ENCODE data around the gene RSPO4. TPM values are rescaled to one million over a fixed set of nuclear protein-coding genes. Genes with fewer than 3 reads are reported as not detected.

The RSPO4 gene
- total and polyA plus RNA-seq, 2 donors (not counting 1 experiment from before 2014, with no cell fraction given) = not detected

DNA sequence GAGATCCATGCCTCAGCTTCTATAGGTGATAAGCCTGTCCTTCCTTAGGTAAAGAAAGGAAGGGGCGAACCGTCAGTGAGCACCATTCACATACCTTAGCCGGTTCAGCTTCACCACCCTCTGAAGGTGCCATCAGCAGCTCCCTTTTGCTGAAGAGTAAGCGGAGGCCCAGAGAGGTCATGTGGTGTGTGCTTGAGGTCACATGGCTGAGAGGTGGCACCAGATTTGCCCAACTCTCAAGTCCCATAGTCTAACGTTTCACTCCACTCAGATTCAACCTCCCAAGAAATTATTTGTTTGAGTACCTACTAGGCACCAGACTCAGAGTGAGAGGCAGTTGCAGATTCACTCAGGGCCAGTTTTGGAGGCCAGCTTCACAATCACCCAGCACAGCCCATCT lies 18.5 kb upstream of the RSPO4 start:
- Histone ChIP-seq H3K4me2 (ENCODE audit: extremely low read depth, insufficient read depth, low read length) (no peak overlapping the region), H3K36me3 (ENCODE audit: control insufficient read depth, insufficient read depth, low read length) (no peaks in the 10 kb centered on the region), H4K20me1 (ENCODE audit: control insufficient read depth, extremely low read depth, insufficient read depth, low read length) (no peaks in the 10 kb centered on the region), H2AFZ (ENCODE audit: low read length) (no peak overlapping the region), H3K9me3 (ENCODE audit: control insufficient read depth, insufficient read depth, low read depth, low read length) (no peaks in the 10 kb centered on the region), H3K27ac (ENCODE audit: insufficient read depth, low read length) (no peak overlapping the region), H3K4me3 (replicated peaks in 1 of 4; ENCODE audit: control extremely low read depth in 1 of 4, insufficient read depth in 1 of 4, low read depth in 3 of 4, low read length in 4 of 4) (no peak overlapping the region), H3K4me1 (ENCODE audit: control insufficient read depth, extremely low read depth, insufficient read depth, low read length) (no peaks in the 10 kb centered on the region), H3K79me2 (ENCODE audit: control insufficient read depth, insufficient read depth, low read length) (no peaks in the 10 kb centered on the region), H3K27me3 (ENCODE audit: control insufficient read depth, insufficient read depth, low read length) (no peaks in the 10 kb centered on the region), H3K9ac (ENCODE audit: insufficient read depth, low read length) (no peak overlapping the region)
- TF ChIP-seq EZH2 (IDR thresholded peaks at IDR 0.05; ENCODE audit: low read length, missing control alignments) = no peak
- DNase-seq (ENCODE audit: low read depth in 2 of 2) = no peak

DNA sequence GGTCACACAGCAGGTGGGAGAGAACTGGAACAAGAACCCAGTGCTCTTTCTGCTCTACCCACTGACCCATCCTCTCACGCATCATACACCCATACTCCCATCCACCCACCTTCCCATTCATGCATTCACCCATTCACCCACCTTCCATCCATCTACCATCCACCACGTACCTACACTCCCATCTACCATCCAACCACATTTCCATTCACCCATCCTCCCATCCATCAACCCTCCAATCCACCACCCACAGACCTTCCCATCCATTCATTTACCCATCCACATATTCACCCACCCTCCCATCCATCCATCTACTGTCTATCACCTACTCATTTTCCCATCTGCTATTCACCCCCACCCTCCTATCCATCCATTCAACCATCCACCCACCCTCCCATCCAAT lies 17.2 kb upstream of the RSPO4 start:
- Histone ChIP-seq H2AFZ (ENCODE audit: low read length) (no peak overlapping the region), H3K9ac (ENCODE audit: insufficient read depth, low read length) (no peak overlapping the region), H3K79me2 (ENCODE audit: control insufficient read depth, insufficient read depth, low read length) (no peaks in the 10 kb centered on the region), H3K4me1 (ENCODE audit: control insufficient read depth, extremely low read depth, insufficient read depth, low read length) (no peaks in the 10 kb centered on the region), H3K36me3 (ENCODE audit: control insufficient read depth, insufficient read depth, low read length) (no peaks in the 10 kb centered on the region), H4K20me1 (ENCODE audit: control insufficient read depth, extremely low read depth, insufficient read depth, low read length) (no peaks in the 10 kb centered on the region), H3K27me3 (ENCODE audit: control insufficient read depth, insufficient read depth, low read length) (no peaks in the 10 kb centered on the region), H3K27ac (ENCODE audit: insufficient read depth, low read length) (no peak overlapping the region), H3K4me3 (replicated peaks in 1 of 4; ENCODE audit: control extremely low read depth in 1 of 4, insufficient read depth in 1 of 4, low read depth in 3 of 4, low read length in 4 of 4) (no peak overlapping the region), H3K4me2 (ENCODE audit: extremely low read depth, insufficient read depth, low read length) (no peak overlapping the region), H3K9me3 (ENCODE audit: control insufficient read depth, insufficient read depth, low read depth, low read length) (no peaks in the 10 kb centered on the region)
- DNase-seq (ENCODE audit: low read depth in 2 of 2) = no peak
- TF ChIP-seq, protein P1, sequence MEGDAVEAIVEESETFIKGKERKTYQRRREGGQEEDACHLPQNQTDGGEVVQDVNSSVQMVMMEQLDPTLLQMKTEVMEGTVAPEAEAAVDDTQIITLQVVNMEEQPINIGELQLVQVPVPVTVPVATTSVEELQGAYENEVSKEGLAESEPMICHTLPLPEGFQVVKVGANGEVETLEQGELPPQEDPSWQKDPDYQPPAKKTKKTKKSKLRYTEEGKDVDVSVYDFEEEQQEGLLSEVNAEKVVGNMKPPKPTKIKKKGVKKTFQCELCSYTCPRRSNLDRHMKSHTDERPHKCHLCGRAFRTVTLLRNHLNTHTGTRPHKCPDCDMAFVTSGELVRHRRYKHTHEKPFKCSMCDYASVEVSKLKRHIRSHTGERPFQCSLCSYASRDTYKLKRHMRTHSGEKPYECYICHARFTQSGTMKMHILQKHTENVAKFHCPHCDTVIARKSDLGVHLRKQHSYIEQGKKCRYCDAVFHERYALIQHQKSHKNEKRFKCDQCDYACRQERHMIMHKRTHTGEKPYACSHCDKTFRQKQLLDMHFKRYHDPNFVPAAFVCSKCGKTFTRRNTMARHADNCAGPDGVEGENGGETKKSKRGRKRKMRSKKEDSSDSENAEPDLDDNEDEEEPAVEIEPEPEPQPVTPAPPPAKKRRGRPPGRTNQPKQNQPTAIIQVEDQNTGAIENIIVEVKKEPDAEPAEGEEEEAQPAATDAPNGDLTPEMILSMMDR (conservative IDR thresholded peaks at IDR 0.05 in 1 of 2, IDR thresholded peaks at IDR 0.05 in 1 of 2; ENCODE audit: low read depth in 1 of 2, low read length in 2 of 2) = no peak
- no peak for TF ChIP-seq EZH2 (IDR thresholded peaks at IDR 0.05; ENCODE audit: low read length, missing control alignments)

DNA sequence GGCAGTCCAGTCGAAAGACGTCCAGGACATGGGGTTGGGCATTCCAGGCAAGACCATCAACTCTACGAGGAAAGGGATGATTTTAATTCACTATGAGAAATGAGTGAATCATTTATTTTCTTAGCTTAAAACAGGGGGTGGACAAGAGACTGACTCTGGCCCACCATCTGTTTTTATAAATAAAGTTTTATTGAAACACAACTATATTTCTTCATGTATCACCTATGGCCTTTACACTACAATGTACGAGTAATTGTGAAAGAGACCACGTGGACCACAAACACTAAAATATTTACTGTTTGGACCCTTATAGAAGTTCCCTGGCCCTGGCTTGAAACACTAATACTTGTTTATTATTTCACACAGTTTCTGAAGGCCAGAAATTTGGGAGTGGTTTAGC lies 15.6 kb upstream of the RSPO4 start:
- H3K79me2 ChIP-seq (ENCODE audit: control insufficient read depth, insufficient read depth, low read length) = no peaks in the 10 kb centered on the region
- TF ChIP-seq, protein P1 (conservative IDR thresholded peaks at IDR 0.05 in 1 of 2, IDR thresholded peaks at IDR 0.05 in 1 of 2; ENCODE audit: low read depth in 1 of 2, low read length in 2 of 2) = no peak
- no peak for TF ChIP-seq EZH2 (IDR thresholded peaks at IDR 0.05; ENCODE audit: low read length, missing control alignments)
- H3K27me3 ChIP-seq (ENCODE audit: control insufficient read depth, insufficient read depth, low read length) = no peaks in the 10 kb centered on the region
- H3K4me1 ChIP-seq (ENCODE audit: control insufficient read depth, extremely low read depth, insufficient read depth, low read length) = no peaks in the 10 kb centered on the region
- no peak overlapping the region for H3K4me2 ChIP-seq (ENCODE audit: extremely low read depth, insufficient read depth, low read length)
- DNase-seq (ENCODE audit: low read depth in 2 of 2) = no peak
- no peaks in the 10 kb centered on the region for H3K36me3 ChIP-seq (ENCODE audit: control insufficient read depth, insufficient read depth, low read length)
- H3K4me3 ChIP-seq (replicated peaks in 1 of 4; ENCODE audit: control extremely low read depth in 1 of 4, insufficient read depth in 1 of 4, low read depth in 3 of 4, low read length in 4 of 4) = no peak overlapping the region
- H4K20me1 ChIP-seq (ENCODE audit: control insufficient read depth, extremely low read depth, insufficient read depth, low read length) = no peaks in the 10 kb centered on the region
- H3K27ac ChIP-seq (ENCODE audit: insufficient read depth, low read length) = no peak overlapping the region
- H3K9me3 ChIP-seq (ENCODE audit: control insufficient read depth, insufficient read depth, low read depth, low read length) = no peaks in the 10 kb centered on the region
- H2AFZ ChIP-seq (ENCODE audit: low read length) = no peak overlapping the region
- no peak overlapping the region for H3K9ac ChIP-seq (ENCODE audit: insufficient read depth, low read length)

All from fibroblast of lung (primary cell).